Endothelial cell of hepatic sinusoid (primary cell): ENCODE results near the gene RABGAP1L.
"Not testable (repeated sequence)": the region's sequence is repeated elsewhere in the genome, so short reads cannot be mapped to it uniquely, and the experiment has no call there.

ENCODE experiments used
- in situ Hi-C: cut with HindIII; loops from 2 replicates; pipeline ENCODE4 v1.10.0; 2017; ENCODE audit warnings: low sequenced_read_pairs

RABGAP1L gene

DNA sequence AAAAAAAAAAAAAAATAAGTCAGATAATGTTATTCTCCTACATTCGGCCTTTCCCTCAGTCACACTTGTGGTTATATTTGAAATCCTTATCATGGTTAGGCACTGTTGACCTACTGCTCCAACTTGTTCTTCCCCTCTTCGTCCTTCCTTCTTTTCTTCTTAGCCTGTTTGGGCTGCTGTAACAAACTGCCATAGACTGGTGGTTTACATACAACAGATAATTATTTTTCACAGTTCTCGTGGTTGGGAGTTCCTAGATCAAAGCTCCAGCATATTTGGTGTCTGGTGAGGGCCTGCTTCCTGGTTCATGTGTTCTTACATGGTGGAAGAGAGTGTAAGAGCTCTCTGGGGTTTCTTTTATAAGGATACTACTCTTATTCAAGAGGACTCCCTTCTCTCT lies 73.4 kb downstream of the RABGAP1L start:
- in situ Hi-C loops, result no loop called here

GRCh38 chr1:174238845-174239501 lies 79.7 kb downstream of the RABGAP1L start:
- in situ Hi-C loops, result not testable (repeated sequence)

DNA sequence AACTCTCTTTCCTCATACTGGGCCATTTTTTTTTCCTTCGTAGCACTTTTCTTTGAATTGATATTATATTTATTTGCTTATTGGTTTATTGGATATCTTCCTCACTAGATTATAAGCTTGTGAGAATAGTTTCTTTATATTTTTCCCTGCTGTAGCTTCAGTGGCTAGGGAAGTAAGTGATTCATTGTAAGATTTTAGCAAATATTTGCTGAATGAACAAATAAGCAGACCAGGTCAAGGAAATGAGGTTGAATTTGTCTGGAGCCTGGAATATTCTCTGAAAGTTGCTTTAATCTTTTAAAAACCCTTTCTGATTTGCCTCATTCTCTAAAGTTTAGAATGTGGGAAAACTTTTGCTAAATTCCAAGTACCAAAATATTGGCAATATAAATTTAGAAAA lies 80.2 kb downstream of the RABGAP1L start:
- in situ Hi-C loops, result no loop called here

DNA sequence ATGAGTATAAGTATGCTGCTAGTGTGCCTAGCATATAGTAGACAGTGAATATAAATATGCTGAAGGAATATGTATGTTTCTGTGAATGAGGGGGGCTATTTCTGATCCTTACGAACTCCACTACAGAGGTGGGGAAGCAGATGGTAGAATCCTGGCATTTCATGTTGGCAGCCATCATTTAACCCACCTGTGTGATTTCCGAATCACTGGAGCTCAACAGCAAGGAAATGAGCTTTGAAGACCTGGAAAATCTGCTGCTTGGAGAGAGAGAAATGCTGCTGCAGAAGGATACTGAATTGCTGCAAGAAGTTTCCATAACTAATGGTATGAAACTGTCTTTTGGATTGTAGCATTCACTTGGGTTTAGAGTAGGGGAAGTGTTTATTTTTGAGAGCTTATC lies 83.5 kb downstream of the RABGAP1L start:
- in situ Hi-C loops, result no loop called here

- in situ Hi-C loops, result no loop called here
These were observed 84.2 kb downstream of the RABGAP1L start for GRCh38 chr1:174243451-174244000.

DNA sequence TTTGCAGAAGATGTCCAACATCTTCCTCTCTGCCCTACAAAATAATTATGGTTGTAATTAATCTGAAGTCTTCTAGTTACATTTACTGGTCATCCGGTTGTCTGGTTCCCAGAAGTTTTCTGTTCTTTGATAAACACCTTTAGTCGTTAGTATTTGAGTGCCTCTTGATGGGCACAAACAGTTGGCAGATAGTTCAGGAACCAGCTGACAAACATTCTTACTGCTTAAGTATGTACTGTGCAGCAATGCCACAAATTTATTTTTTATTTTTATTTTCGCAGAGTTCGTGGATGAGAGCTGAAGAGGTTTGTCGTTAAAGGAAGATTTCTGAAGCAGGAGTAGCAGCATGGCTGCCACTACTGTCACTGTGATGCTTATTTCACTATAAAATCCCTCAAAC lies 84.7 kb downstream of the RABGAP1L start:
- in situ Hi-C loops, result no loop called here

DNA sequence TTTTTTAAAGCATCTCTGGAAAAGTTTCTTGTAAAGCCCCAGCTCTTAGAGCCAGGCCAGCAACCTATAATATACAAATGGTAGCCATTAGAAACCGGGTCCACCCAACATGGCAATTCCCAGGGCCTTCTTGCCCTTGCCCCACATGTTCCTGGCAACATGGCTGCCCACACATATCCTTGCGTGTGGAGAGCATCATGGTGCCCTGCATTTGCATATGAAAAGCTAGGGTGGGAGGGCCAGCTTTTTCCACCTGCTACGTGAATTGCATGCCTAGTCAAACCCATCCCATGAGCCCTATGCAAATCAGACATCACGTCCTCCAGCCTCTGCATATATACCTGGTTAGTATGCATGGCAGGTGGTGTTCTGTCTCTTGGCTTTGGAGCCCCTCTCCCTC lies 88.2 kb downstream of the RABGAP1L start:
- in situ Hi-C loops, result no loop called here

GRCh38 chr1:174248041-174248440 lies 88.7 kb downstream of the RABGAP1L start:
- in situ Hi-C loops, result no loop called here

- in situ Hi-C loops, result loop anchor here (25.0 kb wide), 1 partner anchor 456 kb away; no protein-coding TSS in a partner anchor
These were observed 97.1 kb downstream of the RABGAP1L start for GRCh38 chr1:174256386-174256785.

DNA sequence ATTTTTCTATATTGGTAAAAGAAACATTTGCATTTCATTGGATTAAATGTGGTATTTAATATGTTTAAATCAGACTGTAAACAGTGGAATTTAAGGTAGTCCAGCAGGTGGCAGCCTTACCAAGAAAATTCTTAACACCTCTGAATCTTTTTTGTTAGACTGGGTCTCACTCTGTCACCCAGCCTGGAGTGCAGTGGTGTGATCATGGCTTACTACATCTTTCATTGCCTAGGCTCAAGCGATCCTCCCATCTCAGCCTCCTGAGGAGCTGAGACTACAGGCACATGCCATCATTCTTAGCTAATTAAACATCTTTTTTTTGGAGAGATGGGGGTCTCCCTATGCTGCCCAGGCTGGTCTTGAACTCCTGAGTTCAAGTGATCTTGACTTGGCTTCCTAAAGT lies 98.8 kb downstream of the RABGAP1L start:
- in situ Hi-C loops, result loop anchor here (25.0 kb wide), 1 partner anchor 454 kb away; no protein-coding TSS in a partner anchor

GRCh38 chr1:174262349-174263241 lies 103.3 kb downstream of the RABGAP1L start:
- in situ Hi-C loops, result loop anchor here (25.0 kb wide), 1 partner anchor 450 kb away; no protein-coding TSS in a partner anchor

DNA sequence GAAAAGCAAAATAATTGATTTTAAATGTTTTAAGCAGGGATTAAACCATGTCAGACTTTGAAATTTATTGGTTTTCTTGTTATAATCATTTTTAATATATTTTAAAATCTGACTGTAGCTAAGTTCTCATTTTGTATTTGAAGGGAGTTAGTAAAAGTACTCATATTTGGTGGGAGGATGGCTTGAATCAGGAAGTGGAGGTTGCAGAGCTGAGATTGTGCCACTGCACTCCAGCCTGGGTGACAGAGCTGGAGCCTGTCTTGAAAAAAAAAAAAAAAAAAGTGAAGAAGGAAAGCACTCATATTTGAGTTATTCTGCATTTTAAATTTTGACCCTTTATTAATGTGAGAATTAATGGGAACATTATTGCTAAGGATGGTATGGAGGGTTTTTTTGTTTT lies 106.0 kb downstream of the RABGAP1L start:
- in situ Hi-C loops, result loop anchor here (25.0 kb wide), 1 partner anchor 447 kb away; no protein-coding TSS in a partner anchor

GRCh38 chr1:174266476-174266875 lies 107.2 kb downstream of the RABGAP1L start:
- in situ Hi-C loops, result loop anchor here (25.0 kb wide), 1 partner anchor 446 kb away; no protein-coding TSS in a partner anchor

- in situ Hi-C loops, result loop anchor here (25.0 kb wide), 1 partner anchor 445 kb away; no protein-coding TSS in a partner anchor
These were observed 107.8 kb downstream of the RABGAP1L start for GRCh38 chr1:174266991-174267612.

DNA sequence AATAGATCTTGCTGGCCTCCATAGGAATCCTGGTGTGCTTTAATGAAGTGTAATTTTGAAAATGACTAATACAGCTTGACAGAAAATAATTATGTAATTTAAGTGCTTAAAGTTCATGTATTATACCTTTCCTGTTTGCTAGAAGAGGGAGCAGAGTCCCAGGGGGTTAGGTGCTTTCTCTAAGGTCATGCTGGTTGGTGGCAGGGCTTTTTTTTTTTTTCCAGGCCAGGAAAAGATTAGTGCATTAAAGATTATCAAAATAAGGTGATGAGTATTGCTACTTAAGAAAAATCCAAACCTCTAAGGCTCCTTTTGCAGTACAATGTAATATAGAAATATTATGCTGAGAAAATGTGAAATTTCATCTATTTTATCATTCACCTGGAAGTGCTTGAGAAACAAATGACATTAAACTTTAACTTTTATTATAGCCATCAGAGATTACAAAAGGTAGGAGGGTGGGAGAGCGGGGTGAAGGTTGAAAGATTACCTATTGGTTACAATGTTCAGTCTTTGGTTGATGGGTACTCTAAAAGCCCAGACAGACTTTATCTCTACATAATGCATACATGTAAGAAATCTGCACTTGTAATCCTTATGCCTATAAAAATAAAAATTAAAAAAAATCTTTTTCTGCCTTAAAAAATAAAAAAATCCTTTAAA lies 110.8 kb downstream of the RABGAP1L start:
- in situ Hi-C loops, result loop anchor here (25.0 kb wide), 1 partner anchor 442 kb away; no protein-coding TSS in a partner anchor

DNA sequence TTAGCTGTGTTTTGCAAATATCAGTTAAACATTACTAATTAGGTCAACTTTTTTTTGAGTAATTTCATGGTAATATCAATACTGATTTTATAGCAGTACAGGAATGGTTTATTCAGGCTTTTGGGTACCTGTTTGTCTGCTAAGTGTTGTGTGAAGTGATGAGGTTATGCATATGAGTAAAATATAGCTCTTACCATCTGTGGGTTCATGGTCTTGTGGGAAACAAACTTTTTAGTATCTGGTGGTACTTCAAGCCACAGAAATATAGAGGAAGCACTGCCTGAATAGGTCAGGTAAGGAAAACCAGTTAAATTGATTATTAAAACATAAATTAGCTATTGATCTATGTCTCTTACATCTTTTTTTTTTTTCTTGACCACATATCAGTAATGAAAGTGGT lies 113.9 kb downstream of the RABGAP1L start:
- in situ Hi-C loops, result loop anchor here (25.0 kb wide), 1 partner anchor 439 kb away; no protein-coding TSS in a partner anchor

DNA sequence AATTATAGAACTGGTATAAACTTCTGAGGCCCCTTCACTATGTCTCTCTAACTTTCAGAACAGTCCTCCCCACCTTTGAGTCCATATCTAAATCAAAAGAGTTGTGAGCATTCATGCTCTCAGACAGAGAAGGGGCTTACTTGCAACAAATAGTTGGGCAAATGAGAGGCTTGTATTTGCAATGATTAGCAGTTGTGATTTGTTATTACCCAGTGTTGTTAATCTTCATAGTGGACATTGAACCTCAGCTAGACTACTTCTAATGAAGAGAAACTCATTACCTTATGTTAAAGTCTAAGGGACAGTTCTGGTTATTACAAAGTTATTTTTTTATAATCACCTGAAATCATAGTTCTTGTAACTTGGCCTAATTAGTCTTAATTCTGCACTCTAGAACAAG lies 114.5 kb downstream of the RABGAP1L start:
- in situ Hi-C loops, result loop anchor here (25.0 kb wide), 1 partner anchor 439 kb away; no protein-coding TSS in a partner anchor

GRCh38 chr1:174274452-174274851 lies 115.1 kb downstream of the RABGAP1L start:
- in situ Hi-C loops, result loop anchor here (25.0 kb wide), 1 partner anchor 438 kb away; no protein-coding TSS in a partner anchor

GRCh38 chr1:174274884-174275283 lies 115.6 kb downstream of the RABGAP1L start:
- in situ Hi-C loops, result loop anchor here (25.0 kb wide), 1 partner anchor 437 kb away; no protein-coding TSS in a partner anchor

- in situ Hi-C loops, result no loop called here
These were observed 116.8 kb downstream of the RABGAP1L start for GRCh38 chr1:174276087-174276486.
